Erythroblast (primary cell): ENCODE results near the gene NRG3.

Experiments
- GATA1 ChIP-seq: IDR thresholded peaks from 2 replicates; pipeline ENCODE4 v1.6.1; 2011; ENCODE audit warnings: low read depth, mild to moderate bottlenecking, control low read depth, low read length, moderate library complexity
- POLR2A ChIP-seq: IDR thresholded peaks from 2 replicates; pipeline ENCODE4 v1.6.1; 2011; ENCODE audit warnings: mild to moderate bottlenecking, low read length

DNA sequence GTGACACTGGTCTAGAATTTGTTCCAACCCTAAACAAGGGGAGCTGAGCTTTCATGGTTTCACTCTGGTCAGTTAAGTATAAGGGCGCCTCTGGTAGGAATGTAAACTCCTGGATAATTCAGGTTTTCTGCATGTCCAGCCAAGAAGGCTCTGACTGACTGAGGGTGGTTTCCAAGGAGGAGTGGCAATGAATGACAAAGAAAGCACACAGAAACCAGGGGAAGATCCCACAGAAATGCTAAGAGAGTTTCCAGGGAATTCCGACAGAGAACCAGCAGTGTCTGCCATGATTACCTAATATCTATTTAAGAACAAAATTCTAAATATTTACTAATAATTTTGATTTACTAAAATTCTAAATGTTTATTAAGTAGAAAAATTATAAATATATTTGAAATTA lies 27.3 kb upstream of the NRG3 start:
- TF ChIP-seq POLR2A (no peak), GATA1 (no peak)
